ENCODE measurements around the gene ATIC. TPM values are rescaled to one million over a fixed set of nuclear protein-coding genes. Genes with fewer than 3 reads are reported as not detected.

Gene ATIC
- total RNA-seq, 1 donor from 2014 or later: 161 TPM

- Mint-ChIP-seq H3K4me1 (no peaks in the 10 kb centered on the region), H3K27me3 (no peaks in the 10 kb centered on the region), H3K27ac (no peak overlapping the region), H3K36me3 (ENCODE audit: low read depth) (peaks cover 87% of the 10 kb centered on the region), H3K4me3 (no peak overlapping the region), H3K9me3 (no peaks in the 10 kb centered on the region)
- intact Hi-C loops (cut with micrococcal nuclease): loop anchor here (10.0 kb wide), 1 partner anchor 576 kb away; no protein-coding TSS in a partner anchor
- TF ChIP-seq CTCF (IDR thresholded peaks at IDR 0.05): no peak
- ChIA-PET POLR2A (no interaction called here), CTCF (no interaction called here)
- ATAC-seq (ENCODE audit: low read depth) (no peak), DNase-seq (no peak)
Observed at GRCh38 chr2:215338883-215339679, 27.2 kb downstream of the ATIC start.

- no peak overlapping the region for H3K27ac Mint-ChIP-seq
- H3K4me3 Mint-ChIP-seq: no peak overlapping the region
- peaks cover 85% of the 10 kb centered on the region for H3K36me3 Mint-ChIP-seq (ENCODE audit: low read depth)
- ATAC-seq (ENCODE audit: low read depth): no peak
- H3K27me3 Mint-ChIP-seq: no peaks in the 10 kb centered on the region
- TF ChIP-seq CTCF (IDR thresholded peaks at IDR 0.05): no peak
- H3K9me3 Mint-ChIP-seq: no peaks in the 10 kb centered on the region
- no peaks in the 10 kb centered on the region for H3K4me1 Mint-ChIP-seq
- ChIA-PET POLR2A (no interaction called here), CTCF (no interaction called here)
- DNase-seq: no peak
- intact Hi-C loops (cut with micrococcal nuclease): no loop called here
Observed at GRCh38 chr2:215347878-215348277, 36.0 kb downstream of the ATIC start.

GRCh38 chr2:215352602-215353001 lies 40.7 kb downstream of the ATIC start:
- POLR2A ChIA-PET: no interaction called here

GRCh38 chr2:215354771-215355695 lies 43.2 kb downstream of the ATIC start:
- H3K4me1 Mint-ChIP-seq: no peaks in the 10 kb centered on the region
- H3K27ac Mint-ChIP-seq: no peak overlapping the region
- ChIA-PET POLR2A (no interaction called here), CTCF (no interaction called here)
- H3K27me3 Mint-ChIP-seq: no peaks in the 10 kb centered on the region
- ATAC-seq (ENCODE audit: low read depth) (no peak), DNase-seq (no peak)
- no peak for TF ChIP-seq CTCF (IDR thresholded peaks at IDR 0.05)
- peaks cover 55% of the 10 kb centered on the region for H3K36me3 Mint-ChIP-seq (ENCODE audit: low read depth)
- no peak overlapping the region for H3K4me3 Mint-ChIP-seq
- no peaks in the 10 kb centered on the region for H3K9me3 Mint-ChIP-seq
- intact Hi-C loops (cut with micrococcal nuclease): no loop called here

More at GRCh38 chr2:215352602-215353001, 40.7 kb downstream of the ATIC start:
- H3K4me1 Mint-ChIP-seq: no peaks in the 10 kb centered on the region
- ATAC-seq (ENCODE audit: low read depth): no peak
- H3K27ac Mint-ChIP-seq: no peak overlapping the region
- no peak overlapping the region for H3K4me3 Mint-ChIP-seq
- H3K9me3 Mint-ChIP-seq: no peaks in the 10 kb centered on the region
- DNase-seq: no peak
- H3K27me3 Mint-ChIP-seq: no peaks in the 10 kb centered on the region
- TF ChIP-seq CTCF (IDR thresholded peaks at IDR 0.05): no peak
- CTCF ChIA-PET: no interaction called here
- intact Hi-C loops (cut with micrococcal nuclease): no loop called here
- peaks cover 75% of the 10 kb centered on the region for H3K36me3 Mint-ChIP-seq (ENCODE audit: low read depth)

GRCh38 chr2:215355801-215356200 lies 43.9 kb downstream of the ATIC start:
- Mint-ChIP-seq H3K27me3 (no peaks in the 10 kb centered on the region), H3K36me3 (ENCODE audit: low read depth) (peaks cover 53% of the 10 kb centered on the region), H3K4me1 (no peaks in the 10 kb centered on the region), H3K9me3 (no peaks in the 10 kb centered on the region), H3K4me3 (no peak overlapping the region), H3K27ac (no peak overlapping the region)
- no peak for TF ChIP-seq CTCF (IDR thresholded peaks at IDR 0.05)
- no peak for DNase-seq
- intact Hi-C loops (cut with micrococcal nuclease): no loop called here
- ChIA-PET POLR2A (no interaction called here), CTCF (no interaction called here)
- no peak for ATAC-seq (ENCODE audit: low read depth)
